Eye (tissue), 1 donor: ENCODE measurements around the gene CAMTA1.

ENCODE experiments used
- DNase-seq: peaks from one replicate; pipeline ENCODE4 v3.0.0-alpha.2; 2015

The CAMTA1 gene

DNA sequence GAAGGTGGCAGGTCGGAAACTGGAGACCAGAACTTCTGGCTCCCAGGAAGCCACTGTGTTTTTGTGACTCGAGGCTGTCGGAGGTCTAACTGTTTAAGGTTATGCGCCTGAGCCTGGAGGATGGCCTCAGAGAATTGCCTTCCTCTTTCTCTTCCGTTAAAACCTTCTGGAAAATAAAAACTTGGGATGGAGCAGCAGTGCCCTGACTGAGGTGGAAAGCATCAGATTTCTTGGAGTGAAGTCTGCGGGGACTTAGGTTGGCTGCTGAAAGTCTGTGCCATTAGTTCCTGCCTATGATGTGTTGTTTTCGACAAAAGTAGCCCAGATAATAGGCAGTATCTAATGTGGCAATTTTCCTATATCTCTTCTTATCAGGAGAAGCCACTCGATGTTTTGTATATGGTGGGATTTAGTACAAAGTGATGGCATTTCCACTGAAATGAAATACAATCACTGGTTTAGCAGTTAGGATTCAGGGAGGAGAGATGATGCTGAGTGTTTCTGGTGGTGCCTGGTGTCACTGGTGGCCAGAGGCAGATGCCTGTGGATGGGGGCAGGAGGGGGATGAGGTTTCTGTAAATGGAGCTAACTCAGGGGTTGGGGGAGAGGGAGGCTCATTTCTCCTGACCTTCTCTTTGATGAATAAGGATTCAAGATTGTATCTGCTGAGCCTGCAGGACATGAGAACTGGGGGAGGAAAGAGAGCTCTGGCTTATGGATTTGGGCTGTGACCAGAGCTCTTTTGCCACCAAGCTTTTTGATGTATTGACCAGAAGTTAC is 150.8 kb downstream of the CAMTA1 start:
- DNase-seq = no peak

DNA sequence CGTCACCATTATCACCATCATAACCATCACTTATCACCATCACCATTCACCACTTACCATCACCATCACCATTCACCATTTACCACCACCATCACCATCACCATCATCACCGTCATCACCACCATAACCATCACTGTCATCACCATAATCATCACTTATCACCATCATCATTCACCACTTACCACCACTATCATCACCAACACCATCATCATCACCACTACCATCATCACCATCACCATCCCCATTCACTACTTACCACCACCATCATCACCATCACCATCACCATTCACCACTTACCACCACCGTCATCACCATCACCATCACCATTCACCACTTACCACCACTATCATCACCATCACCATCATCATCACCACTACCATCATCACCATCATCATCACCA is 151.8 kb downstream of the CAMTA1 start:
- DNase-seq = no peak

DNA sequence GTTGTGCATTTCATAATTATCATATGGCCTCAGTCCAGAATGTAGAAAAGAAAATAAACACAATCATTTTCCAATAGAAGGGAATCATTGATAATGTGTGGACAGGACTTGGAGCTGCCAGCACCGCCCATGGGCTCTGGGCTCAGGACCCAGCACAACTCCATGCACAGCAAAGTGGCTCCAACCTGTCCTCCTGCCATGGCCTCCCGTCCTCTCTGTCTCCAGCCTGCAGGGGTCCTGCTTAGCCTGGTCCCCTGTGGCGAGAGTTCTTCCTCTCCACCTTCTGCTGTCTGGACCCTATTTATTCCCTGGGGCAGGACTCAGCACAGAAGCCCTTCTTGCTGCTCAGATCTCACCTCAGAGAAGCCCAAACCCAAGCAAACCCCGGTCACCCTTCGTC is 154.1 kb downstream of the CAMTA1 start:
- DNase-seq = no peak

DNA sequence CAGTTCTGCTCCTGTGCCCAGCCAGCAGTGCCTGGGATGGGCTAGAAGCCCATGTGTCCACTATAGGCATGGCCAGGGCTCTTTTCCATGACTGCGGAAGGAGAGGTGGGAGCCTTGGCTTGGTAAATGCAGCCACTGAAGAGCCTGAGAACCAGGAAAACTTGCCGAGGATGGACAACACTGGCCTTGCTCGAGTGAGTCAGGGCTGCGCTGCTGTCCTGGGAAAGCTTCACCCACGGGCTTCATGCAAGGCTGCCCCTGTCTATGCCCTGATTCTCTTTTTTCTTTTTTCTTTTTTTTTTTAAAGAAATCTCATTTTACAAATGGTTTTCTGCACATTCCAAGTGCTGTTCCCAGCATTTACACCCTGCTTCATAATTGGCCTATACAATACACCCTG is 156.5 kb downstream of the CAMTA1 start:
- DNase-seq = no peak

DNA sequence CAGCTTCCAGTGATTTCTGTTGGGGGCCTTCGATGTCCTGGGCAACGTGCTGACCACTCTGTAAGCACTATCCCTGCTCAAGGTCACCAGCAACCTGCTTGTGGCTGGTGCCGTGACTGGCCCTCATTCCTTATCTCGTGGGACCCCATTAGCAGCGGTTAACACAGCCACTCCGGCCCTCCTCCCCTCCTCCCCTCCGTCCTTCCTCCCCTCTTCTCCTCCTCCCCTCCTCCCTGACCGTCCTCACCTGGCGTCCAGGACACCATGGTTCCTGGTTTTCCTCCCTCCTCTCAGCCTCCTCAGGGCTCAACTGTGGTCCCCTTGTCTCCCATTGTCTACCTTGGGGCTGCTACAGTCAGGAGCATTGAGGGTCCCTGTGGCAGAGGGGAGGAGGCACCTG is 157.7 kb downstream of the CAMTA1 start:
- no peak for DNase-seq

DNA sequence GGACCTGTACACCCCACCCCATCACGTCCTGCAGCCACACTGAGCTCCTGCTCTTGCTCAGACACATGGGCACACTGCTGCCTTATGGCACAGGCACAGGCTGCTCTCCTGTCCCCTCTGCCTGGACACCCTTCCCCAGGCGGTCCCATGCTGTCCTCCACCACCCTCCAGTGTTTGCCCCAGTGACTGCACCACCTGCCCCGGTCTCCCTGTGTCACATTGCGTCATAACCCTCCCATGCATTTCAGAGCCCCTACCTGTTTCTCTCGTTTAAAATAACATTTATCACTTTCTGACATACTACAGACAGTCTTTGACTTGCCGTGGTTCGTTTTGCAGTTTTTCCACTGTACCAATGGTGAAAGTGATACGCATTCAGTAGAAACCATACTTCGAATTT is 159.2 kb downstream of the CAMTA1 start:
- DNase-seq = no peak

DNA sequence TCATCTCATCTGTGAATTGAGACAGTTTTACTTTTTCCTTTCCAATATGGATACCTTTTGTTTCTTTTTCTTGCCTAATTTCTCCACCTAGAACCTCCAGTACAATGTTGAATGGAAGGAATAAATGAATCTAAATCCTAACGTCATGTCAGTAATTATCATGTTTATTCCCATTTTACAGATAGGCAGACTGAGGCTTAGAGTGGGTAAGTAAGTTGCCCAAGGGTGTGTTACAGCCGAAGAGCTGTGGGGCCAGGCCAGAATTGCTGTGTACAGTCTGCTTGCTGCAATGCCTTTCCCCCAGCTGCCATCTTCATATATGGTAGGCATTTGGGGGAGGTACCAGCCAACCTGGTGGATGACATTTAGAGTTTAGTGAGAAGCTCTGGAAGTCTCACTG is 162.7 kb downstream of the CAMTA1 start:
- DNase-seq = no peak

DNA sequence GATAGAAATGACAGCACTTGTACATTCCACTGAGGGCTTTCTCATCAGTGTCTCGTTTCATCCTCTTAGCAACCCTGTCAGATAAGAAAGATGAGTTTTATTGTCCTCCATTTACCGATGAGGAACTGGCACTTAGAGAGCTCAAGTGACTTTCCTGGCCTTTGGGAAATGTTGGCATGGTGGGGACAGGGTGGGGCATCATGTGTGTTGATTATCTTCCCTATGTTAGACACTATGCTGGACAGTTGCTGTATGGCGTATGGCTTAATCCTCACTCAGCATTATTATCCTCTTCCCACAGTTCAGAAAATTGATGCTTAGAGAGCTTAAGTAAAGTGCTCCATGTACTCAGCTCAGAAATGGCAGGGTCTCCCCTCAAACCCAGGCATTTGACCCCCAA is 163.2 kb downstream of the CAMTA1 start:
- DNase-seq = no peak

DNA sequence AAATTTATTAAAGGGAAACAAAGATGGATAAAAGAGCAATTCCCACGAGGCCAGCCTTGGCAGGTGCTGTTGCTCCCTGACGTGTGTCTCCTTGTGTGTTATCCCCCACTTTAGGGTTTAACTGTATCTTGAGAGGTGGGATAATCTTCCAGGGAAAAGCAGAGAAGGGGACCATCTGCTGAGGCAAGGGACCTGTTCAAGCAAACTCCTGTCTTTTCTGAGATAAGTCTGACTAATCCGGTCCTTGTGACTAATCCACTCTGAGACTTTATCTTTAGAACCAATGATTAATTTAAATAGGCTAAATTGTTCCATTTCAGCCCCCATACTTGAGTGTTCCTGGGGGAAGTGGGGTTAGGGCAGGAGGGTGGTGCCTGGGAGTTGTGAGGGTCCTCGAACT is 163.6 kb downstream of the CAMTA1 start:
- DNase-seq = no peak

DNA sequence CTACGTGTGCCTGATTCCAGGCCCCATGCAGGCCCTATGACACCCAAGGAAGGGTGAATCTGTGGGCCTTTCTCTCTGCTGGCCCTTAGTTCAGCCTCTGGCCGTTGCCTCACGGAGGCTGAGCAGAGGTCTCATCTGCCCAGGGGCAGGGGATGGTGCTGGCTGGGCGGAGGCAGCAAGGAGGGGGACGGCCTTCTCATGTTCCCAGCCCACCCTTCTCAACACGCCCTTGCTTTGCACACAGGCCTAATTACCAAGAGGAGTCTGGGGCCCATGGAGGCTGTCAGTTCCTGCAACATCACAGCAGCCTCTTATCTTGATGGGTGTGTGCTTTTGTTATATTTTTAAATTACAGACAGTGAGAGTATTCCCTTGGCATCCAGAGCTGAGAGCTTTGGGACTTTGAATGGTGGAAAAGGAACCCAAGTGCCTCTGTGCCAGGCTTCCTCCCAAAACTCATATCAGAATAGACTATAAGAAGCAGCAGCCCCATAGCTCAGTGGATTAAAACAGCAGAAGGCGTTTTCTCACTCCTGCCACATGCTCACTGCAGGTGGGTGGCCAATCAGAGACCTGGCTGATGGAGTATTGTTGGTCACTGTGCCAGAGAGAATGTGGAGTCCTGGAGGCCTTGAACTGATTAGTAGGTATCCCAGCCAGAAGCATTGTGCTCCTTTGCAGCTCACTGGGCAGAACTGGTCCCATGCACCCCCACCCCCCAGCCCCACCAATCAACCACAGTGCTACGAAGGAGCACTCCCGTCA is 164.9 kb downstream of the CAMTA1 start:
- peak; percentile 67 for DNase-seq

DNA sequence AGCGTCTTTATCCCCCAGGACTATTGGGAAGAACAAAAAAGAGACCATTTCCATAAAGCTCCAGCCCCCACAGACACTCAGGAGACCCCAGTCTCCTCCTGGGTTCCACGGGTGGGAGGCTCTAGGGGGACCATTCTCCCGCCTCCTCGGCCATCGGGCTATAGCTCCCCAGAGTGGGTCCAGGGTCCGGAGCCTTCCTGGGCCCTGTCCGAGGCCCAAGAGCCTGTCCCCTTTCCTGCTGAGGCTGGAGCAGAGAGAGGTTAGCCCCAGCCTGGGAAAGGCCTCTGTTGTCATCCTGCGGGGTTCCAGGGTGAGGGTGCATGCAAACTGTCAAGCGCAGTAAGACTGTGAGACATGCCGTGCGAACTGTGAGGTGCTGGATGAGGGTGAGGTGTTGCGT is 166.3 kb downstream of the CAMTA1 start:
- no peak for DNase-seq

DNA sequence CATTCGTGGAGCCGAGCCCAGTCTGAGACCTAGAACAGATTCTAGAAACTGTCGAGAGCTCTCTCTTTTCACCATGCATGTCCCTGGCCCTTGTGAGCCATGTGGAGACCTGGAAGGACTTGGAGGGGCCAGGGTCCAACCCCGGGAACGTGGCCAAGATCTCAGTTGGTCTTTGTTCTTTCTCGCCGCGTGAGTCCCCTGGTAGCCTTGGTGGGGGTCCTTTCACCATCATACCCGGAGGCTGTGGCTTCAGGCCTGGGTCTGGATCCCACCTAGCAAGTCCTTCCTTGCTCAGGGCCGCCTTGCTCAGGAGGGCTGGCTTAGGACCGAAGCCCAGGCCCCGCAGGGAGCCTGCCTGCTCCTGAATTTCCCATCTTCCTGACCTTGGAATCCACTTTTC is 168.0 kb downstream of the CAMTA1 start:
- DNase-seq = no peak

DNA sequence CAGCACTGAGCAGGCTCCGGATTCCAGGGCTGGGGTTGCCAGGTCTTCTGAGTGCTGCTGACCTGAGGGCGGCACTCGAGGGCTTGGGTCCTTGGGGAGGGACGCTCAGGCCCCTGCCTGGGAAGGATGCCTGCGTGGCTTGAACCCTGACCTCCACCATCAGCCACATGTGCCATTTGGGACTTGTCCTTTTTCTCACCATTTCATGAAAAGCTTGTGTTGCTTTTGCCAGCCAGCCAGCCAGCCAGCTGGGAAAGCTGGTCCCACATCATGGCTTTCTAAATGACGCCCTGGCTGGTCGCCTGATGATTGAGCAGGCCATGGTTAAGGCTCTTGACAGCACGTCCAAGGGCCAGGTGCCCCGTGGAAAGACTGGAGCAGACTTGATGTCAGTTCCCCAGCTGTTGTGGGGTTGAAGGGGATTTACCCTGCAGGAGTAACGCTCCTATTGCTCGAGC is 168.7 kb downstream of the CAMTA1 start:
- peak; percentile 34 for DNase-seq

DNA sequence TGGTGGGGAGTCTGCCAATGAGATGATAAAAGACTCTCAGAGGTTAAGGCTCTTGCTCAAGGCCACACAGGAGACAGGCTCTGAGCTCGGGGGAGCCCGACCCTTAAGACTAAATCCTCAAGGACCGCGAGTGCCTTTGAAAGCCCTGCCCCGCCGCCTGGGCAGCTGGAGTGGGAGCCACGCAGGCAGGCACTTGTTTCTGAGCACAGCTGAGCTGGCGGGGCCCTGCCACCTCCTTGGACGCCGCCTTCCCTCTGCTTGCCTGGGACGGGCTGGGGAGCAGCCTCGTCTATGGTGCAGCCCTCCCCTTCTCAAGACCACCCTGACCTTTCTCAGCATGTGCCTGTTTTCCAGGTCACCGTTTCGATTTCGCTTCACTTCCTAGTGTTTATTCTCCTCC is 169.3 kb downstream of the CAMTA1 start:
- peak; percentile 75 for DNase-seq

DNA sequence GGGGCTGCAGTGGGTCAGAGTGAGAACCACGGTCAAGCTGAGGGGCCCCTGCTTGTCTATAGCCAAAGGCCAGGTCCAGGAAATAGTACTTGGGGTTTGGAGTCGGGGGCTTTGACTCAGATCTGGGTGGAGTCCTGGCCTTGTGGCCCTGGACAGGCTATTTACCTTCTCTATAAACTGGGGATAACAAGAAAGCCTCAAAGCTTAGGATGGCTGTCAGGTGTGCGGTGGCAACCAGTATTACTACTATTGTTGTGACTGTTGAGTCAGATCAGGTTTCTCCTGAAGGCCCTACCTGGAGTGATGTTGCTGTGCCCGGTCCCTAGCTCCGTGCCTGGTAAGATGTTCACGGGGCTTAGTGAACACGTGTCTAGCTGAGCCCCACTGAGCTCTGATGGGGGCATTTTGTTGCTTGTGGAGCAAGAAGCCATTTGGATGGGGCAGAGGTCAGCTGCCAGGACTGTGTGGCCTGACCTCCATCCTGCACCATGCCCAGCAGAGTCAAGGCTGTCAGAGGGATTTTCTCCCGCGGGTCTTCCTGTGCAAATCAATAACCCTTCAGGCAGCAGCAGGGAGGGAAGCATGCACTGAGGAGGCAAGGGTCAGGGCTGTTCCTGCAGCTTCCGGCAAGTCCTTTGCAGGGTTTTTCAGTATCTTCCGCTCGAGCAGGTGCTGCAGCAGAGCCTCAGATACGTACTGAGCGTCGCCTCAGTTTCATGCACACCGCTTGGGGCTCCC is 170.3 kb downstream of the CAMTA1 start:
- DNase-seq = peak; percentile 64

DNA sequence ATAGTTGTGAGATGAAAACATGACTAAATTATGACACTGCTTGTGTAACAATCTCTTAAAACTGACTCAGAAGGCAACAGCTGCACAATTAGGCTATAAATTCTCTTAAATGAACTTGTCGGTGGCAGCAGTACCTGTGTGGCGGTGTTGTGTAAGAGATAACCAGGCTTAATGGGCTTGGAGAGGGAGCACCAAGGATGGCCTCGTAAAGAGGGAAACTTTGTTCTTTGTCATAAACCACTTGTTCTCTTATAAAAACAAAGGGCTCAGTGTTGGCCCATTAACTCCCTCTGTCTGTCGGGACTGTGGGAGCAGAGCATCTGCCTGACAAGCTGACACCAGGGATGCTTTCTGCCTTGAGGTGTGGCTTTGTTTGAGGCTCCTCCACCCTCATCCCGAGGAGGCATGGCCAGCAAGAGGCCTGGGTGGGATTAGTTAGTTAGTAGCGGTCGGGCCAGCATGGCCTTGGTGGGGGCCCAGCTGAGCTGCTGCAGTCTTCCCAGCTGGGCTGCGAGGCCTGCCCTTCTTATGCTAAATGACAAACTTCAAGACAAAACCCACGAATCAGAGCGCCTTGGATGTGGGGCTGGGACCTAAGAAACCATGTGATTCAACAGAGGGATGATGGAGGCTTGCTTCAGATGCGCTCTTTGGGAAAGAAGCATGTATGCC is 171.4 kb downstream of the CAMTA1 start:
- DNase-seq = peak; percentile 38

DNA sequence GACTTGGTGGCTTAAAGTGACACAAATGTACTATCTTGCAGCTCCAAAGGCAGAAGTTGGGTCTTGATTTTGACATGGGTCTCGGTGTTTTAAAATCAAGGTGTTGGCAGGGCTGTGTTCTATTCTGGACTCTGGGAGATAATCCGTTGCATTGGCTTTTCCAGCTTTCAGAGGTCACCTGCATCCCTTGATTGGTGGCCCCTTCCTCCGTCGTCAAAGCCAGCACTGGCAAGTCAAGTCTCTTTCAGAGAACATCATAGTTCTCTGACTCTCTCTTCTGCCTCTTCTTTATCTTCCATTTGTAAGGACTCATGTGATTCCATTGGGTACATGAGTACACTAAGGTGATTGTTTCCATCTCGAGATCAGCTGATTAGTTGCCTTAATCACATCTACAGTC is 172.1 kb downstream of the CAMTA1 start:
- DNase-seq = no peak

DNA sequence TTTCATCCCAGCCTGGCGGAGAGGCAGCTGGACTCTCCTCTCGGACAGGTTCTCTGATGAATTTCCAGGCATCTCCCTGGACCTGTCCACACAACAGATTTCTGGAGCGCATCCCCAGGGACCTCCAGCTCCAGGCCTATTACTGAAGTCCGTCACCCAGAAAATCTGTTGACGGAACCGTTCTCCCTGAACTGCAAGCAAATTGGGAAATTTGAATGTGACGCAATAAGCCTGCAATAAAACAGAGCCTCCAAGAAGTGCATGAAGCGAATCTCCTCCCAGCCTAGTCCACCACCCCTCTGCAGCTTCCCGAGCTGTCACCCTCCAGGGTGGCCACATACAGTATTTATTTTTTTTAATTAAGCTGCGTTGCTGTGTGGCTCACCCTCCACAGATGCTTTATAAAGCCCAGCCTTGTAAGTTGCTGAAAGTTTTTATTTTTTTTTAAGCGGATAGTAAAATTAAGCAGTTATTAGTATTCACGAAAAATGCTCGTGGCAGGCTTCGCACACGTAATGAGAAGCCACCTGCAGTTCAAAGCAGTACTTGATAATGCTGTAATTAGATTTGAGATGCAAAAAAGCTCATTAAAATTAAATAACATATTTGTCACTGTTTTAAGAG is 173.3 kb downstream of the CAMTA1 start:
- peak; percentile 52 for DNase-seq

DNA sequence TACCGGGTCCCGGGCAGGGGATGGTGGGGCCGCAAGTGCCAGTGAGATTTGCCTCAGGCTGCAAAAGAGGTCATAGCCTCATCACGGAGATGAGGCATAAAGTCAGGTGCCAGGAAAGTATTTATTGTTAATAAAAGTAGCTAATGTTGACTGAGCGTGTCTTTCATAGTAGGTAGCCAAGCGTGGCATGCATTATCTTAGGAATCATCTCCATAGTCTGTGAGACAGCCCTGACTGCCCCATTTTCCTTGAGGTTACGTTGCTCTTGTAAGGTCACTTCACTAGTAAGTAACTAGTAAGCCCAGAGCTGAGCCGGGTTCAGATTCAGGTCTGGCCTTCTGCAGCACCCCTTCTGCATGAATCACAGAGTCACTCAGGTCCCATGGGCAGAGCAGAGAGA is 174.2 kb downstream of the CAMTA1 start:
- no peak for DNase-seq

DNA sequence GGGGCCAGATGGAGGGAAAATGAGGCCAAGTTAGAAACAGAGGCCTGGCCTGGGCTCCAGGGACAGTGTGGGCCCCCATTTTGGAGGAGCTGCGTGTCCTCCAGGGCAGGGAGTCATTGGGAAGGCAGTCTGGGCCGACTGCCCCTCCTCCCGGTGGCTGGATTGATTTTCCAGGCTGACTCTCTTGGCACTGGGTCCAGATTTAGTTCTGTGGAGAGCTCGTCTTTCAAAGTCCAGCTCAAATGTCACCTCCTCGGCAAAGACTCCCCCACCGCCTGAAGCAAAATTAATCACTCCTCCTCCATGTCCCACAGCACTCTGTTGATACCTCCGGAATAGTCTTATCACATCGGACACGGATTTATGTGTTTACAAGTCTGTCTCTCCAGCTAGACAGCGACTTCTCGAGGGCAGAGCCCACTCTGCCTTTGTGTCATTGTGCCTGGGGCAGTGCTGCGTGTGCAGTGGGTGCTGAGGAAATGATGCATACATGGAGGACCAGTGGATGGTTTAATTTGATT is 175.1 kb downstream of the CAMTA1 start:
- peak; percentile 65 for DNase-seq

DNA sequence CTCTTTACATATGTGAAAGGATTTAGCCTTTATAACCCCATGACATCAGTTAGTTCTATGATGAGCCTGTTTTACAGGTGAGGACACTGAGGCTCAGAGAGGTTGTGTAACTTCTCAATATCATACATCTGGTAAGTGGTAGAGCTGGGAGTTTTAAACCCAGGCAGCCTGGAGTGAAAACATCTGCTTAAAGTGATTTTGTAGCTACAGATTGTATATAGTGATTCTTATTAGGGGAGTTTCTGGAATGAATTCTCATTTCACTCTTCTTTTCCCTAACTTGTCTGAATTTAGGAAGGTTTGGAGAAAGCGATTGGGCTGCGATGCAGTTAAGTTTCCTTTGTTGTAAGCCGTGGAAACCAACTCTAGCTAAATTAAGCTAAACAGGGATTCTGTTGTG is 175.6 kb downstream of the CAMTA1 start:
- peak; percentile 25 for DNase-seq

DNA sequence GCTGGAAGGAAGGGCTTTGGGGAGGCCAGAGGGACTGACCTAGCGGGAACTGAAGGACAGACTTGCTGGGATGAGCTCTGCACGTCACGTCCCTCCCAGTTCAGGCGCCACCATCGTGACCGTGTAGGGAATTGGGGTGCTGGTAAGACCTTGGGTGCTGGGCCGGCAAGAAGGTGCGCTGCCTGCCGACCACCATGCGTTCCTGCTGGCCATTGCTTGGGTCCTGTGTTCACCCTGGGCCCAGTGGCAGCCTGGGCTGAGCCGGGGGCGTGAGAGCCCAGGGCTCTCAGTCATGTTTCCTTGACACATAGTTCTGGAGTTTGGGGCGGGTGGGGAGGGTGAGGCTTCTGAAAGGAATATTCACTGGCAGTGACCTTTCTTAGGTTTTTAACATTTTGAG is 176.0 kb downstream of the CAMTA1 start:
- no peak for DNase-seq
